SU-DHL-6 (cell line): ENCODE measurements around the gene CBFA2T2.
"Not testable (repeated sequence)": the region's sequence is repeated elsewhere in the genome, so short reads cannot be mapped to it uniquely, and the experiment has no call there.

ENCODE experiments used
- EZH2phosphoT487 ChIP-seq: fragments of 200-600 bp; sonication (generic), shearing (Covaris generic); conservative IDR thresholded peaks from 2 replicates; pipeline ENCODE4 v1.6.1; 2018; ENCODE audit warnings: mild to moderate bottlenecking, antibody characterized with exemption, low read length, moderate library complexity, mixed read lengths
- TF ChIP-seq, protein P1 (sequence below): fragments of 200-600 bp; sonication (generic); IDR thresholded peaks from one replicate; pipeline ENCODE4 v1.5.1; 2017; ENCODE audit warnings: antibody characterized with exemption, mild to moderate bottlenecking, low read length, moderate library complexity; ENCODE audit not compliant: insufficient read depth, poor library complexity, severe bottlenecking

DNA sequence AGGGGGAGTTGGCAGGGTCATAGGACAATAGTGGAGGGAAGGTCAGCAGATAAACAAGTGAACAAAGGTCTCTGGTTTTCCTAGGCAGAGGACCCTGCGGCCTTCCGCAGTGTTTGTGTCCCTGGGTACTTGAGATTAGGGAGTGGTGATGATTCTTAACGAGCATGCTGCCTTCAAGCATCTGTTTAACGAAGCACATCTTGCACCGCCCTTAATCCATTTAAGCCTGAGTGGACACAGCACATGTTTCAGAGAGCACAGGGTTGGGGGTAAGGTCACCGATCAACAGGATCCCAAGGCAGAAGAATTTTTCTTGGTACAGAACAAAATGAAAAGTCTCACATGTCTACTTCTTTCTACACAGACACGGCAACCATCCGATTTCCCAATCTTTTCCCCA, 45.8 kb downstream of the CBFA2T2 start:
- TF ChIP-seq, protein P1, sequence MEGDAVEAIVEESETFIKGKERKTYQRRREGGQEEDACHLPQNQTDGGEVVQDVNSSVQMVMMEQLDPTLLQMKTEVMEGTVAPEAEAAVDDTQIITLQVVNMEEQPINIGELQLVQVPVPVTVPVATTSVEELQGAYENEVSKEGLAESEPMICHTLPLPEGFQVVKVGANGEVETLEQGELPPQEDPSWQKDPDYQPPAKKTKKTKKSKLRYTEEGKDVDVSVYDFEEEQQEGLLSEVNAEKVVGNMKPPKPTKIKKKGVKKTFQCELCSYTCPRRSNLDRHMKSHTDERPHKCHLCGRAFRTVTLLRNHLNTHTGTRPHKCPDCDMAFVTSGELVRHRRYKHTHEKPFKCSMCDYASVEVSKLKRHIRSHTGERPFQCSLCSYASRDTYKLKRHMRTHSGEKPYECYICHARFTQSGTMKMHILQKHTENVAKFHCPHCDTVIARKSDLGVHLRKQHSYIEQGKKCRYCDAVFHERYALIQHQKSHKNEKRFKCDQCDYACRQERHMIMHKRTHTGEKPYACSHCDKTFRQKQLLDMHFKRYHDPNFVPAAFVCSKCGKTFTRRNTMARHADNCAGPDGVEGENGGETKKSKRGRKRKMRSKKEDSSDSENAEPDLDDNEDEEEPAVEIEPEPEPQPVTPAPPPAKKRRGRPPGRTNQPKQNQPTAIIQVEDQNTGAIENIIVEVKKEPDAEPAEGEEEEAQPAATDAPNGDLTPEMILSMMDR, result not testable (repeated sequence)
- TF ChIP-seq EZH2phosphoT487, result not testable (repeated sequence)
